CD8-positive, alpha-beta memory T cell (primary cell): Measurements from ENCODE around the gene NDUFV2. TPM values are rescaled to one million over a fixed set of nuclear protein-coding genes. Genes with fewer than 3 reads are reported as not detected.

Source experiments
- CTCF ChIA-PET: fragments of 350-600 bp; sonication (Branson Sonifier 250); formaldehyde crosslinking; loops from one replicate; lab custom pipeline; 2021; ENCODE audit warnings: antibody characterized with exemption; lab: Charles Lee
- POLR2A ChIA-PET: fragments of 350-600 bp; sonication (Branson Sonifier 250); formaldehyde crosslinking; loops from one replicate; lab custom pipeline; 2021; ENCODE audit warnings: antibody characterized with exemption; lab: Charles Lee
- DNase-seq, 5 donors: peaks; one replicate each; pipeline versions ENCODE4 v3.0.0 to v3.0.0-alpha.2; 2020 to 2022; ENCODE audit warnings: mixed read lengths in 1 of 5
- H3K27ac ChIP-seq: one replicate; pipeline ENCODE4 v1.7.0; 2013; ENCODE audit warnings: low read depth, mild to moderate bottlenecking, low read length, moderate library complexity
- H3K27me3 ChIP-seq: 2 replicates; pipeline ENCODE4 v1.7.0; 2013; ENCODE audit warnings: low read length, mild to moderate bottlenecking; ENCODE audit not compliant: insufficient read depth, poor library complexity, severe bottlenecking
- H3K36me3 ChIP-seq: 2 replicates; pipeline ENCODE4 v1.7.0; 2013; ENCODE audit warnings: mild to moderate bottlenecking, low read length, moderate library complexity; ENCODE audit not compliant: insufficient read depth
- H3K4me1 ChIP-seq: 2 replicates; pipeline ENCODE4 v1.7.0; 2013; ENCODE audit warnings: mild to moderate bottlenecking, low read length, moderate library complexity; ENCODE audit not compliant: insufficient read depth
- H3K4me3 ChIP-seq: 2 replicates; pipeline ENCODE4 v1.7.0; 2013; ENCODE audit warnings: mild to moderate bottlenecking, low read length
- H3K9me3 ChIP-seq: 2 replicates; pipeline ENCODE4 v1.7.0; 2013; ENCODE audit warnings: mild to moderate bottlenecking, low read length
- H3K27ac Mint-ChIP-seq, 8 donors: one replicate each; pipeline ENCODE4 v1.8.0; 2020 to 2021; ENCODE audit warnings: mixed read lengths in 8 of 8, mild to moderate bottlenecking in 6 of 8, inconsistent platforms in 3 of 8, moderate library complexity in 3 of 8
- H3K27me3 Mint-ChIP-seq, 2 donors: one replicate each; pipeline ENCODE4 v1.8.0; 2020 to 2021; ENCODE audit warnings: mixed read lengths in 2 of 2, mild to moderate bottlenecking in 1 of 2, moderate library complexity in 1 of 2
- H3K36me3 Mint-ChIP-seq, 3 donors: one replicate each; pipeline ENCODE4 v1.8.0; 2020 to 2021; ENCODE audit warnings: mixed read lengths in 3 of 3, inconsistent platforms in 1 of 3, mild to moderate bottlenecking in 1 of 3
- H3K4me1 Mint-ChIP-seq, 3 donors: one replicate each; pipeline ENCODE4 v1.8.0; 2020 to 2021; ENCODE audit warnings: mixed read lengths in 3 of 3, inconsistent platforms in 1 of 3, mild to moderate bottlenecking in 1 of 3
- H3K4me3 Mint-ChIP-seq, 7 donors: one replicate each; pipeline ENCODE4 v1.8.0; 2020 to 2021; ENCODE audit warnings: mixed read lengths in 7 of 7, mild to moderate bottlenecking in 6 of 7, moderate library complexity in 4 of 7, inconsistent platforms in 2 of 7
- H3K9me3 Mint-ChIP-seq, 5 donors: one replicate each; pipeline ENCODE4 v1.8.0; 2020 to 2022; ENCODE audit warnings: mixed read lengths in 5 of 5, mild to moderate bottlenecking in 3 of 5, moderate library complexity in 2 of 5, inconsistent platforms in 1 of 5
- polyA plus RNA-seq: library from polyadenylated mRNA; unstranded; fragments of 300-500 nt; fragmentation: Illumina TruSeq; gene quantifications from one replicate; pipeline ENCODE4 v1.2.3, GENCODE V29; 2021
- total RNA-seq, 2 experiments: library from RNA; stranded (reverse); gene quantifications; one replicate each; pipeline ENCODE4 v1.2.3, GENCODE V29; 2021

The NDUFV2 gene
- total and polyA plus RNA-seq, 3 experiments from 2014 or later, result 187 to 331 (median 324) TPM

GRCh38 chr18:9096685-9097084 lies 5.8 kb upstream of the NDUFV2 start:
- H3K27ac Mint-ChIP-seq, result peak overlapping the region in 2 of 8 donors; percentile 14 to 72
- peaks cover 36% of the 10 kb centered on the region for H3K4me1 ChIP-seq
- no peak for DNase-seq
- no peaks in the 10 kb centered on the region for H3K36me3 Mint-ChIP-seq
- H3K4me3 Mint-ChIP-seq, result peak overlapping the region in 1 of 7 donors; percentile 6
- H3K27me3 Mint-ChIP-seq, result peaks cover 0 to 2% of the 10 kb centered on the region in 2 donors
- no peaks in the 10 kb centered on the region for H3K27me3 ChIP-seq
- H3K36me3 ChIP-seq, result no peaks in the 10 kb centered on the region
- H3K4me1 Mint-ChIP-seq, result peaks cover 23 to 42% (median 29%) of the 10 kb centered on the region in 3 donors
- CTCF ChIA-PET, result interaction anchor here (1.6 to 2.3 kb wide), 2 partner anchors 13 to 23 kb away, joined by 4 to 8 read pairs; no protein-coding TSS in a partner anchor
- no peaks in the 10 kb centered on the region for H3K9me3 ChIP-seq
- H3K9me3 Mint-ChIP-seq, result peaks cover 0 to 2% (median 0%) of the 10 kb centered on the region in 5 donors
- H3K4me3 ChIP-seq, result no peak overlapping the region
- POLR2A ChIA-PET, result interaction anchor here (0.8 to 1.5 kb wide), 2 partner anchors 23 to 40 kb away, joined by 3 to 6 read pairs; partner anchors contain the start of gene ANKRD12
- H3K27ac ChIP-seq, result no peak overlapping the region

- peaks cover 27 to 46% (median 35%) of the 10 kb centered on the region in 3 donors for H3K4me1 Mint-ChIP-seq
- CTCF ChIA-PET, result interaction anchor here (0.9 to 2.3 kb wide), 3 partner anchors 12 to 38 kb away, joined by 3 to 8 read pairs (median 4); no protein-coding TSS in a partner anchor
- POLR2A ChIA-PET, result no interaction called here
- Histone ChIP-seq H3K27me3 (no peaks in the 10 kb centered on the region), H3K4me1 (peaks cover 30% of the 10 kb centered on the region), H3K4me3 (no peak overlapping the region), H3K27ac (no peak overlapping the region), H3K36me3 (no peaks in the 10 kb centered on the region), H3K9me3 (no peaks in the 10 kb centered on the region)
- peaks cover 0 to 2% of the 10 kb centered on the region in 2 donors for H3K27me3 Mint-ChIP-seq
- H3K4me3 Mint-ChIP-seq, result peak overlapping the region in 1 of 7 donors; percentile 6
- peaks cover 0 to 4% (median 0%) of the 10 kb centered on the region in 3 donors for H3K36me3 Mint-ChIP-seq
- no peak for DNase-seq
- H3K9me3 Mint-ChIP-seq, result peaks cover 0 to 2% (median 0%) of the 10 kb centered on the region in 5 donors
- H3K27ac Mint-ChIP-seq, result peak overlapping the region in 2 of 8 donors; percentile 24 to 77
These were observed 5.2 kb upstream of the NDUFV2 start for GRCh38 chr18:9097349-9097748.

- Mint-ChIP-seq H3K9me3 (no peaks in the 10 kb centered on the region), H3K27ac (peak overlapping the region in 6 of 8 donors; percentile 6 to 60 (median 46)), H3K4me1 (peaks cover 39 to 44% (median 41%) of the 10 kb centered on the region in 3 donors), H3K27me3 (no peaks in the 10 kb centered on the region), H3K36me3 (peaks cover 0 to 30% (median 0%) of the 10 kb centered on the region in 3 donors), H3K4me3 (peak overlapping the region in 3 of 7 donors; percentile 5 to 84 (median 63))
- DNase-seq, result no peak
- H3K36me3 ChIP-seq, result no peaks in the 10 kb centered on the region
- H3K4me1 ChIP-seq, result peaks cover 26% of the 10 kb centered on the region
- CTCF ChIA-PET, result interaction anchor here (1.7 kb wide), 1 partner anchor 11 kb away, joined by 4 read pairs; no protein-coding TSS in a partner anchor
- POLR2A ChIA-PET, result interaction anchor here (1.4 to 5.0 kb wide), 3 partner anchors 17 to 36 kb away, joined by 3 to 93 read pairs (median 15); partner anchors contain the start of gene ANKRD12
- H3K27me3 ChIP-seq, result no peaks in the 10 kb centered on the region
- H3K9me3 ChIP-seq, result no peaks in the 10 kb centered on the region
- no peak overlapping the region for H3K4me3 ChIP-seq
- H3K27ac ChIP-seq, result no peak overlapping the region
These were observed 1.7 kb upstream of the NDUFV2 start for GRCh38 chr18:9100796-9101195.

DNA sequence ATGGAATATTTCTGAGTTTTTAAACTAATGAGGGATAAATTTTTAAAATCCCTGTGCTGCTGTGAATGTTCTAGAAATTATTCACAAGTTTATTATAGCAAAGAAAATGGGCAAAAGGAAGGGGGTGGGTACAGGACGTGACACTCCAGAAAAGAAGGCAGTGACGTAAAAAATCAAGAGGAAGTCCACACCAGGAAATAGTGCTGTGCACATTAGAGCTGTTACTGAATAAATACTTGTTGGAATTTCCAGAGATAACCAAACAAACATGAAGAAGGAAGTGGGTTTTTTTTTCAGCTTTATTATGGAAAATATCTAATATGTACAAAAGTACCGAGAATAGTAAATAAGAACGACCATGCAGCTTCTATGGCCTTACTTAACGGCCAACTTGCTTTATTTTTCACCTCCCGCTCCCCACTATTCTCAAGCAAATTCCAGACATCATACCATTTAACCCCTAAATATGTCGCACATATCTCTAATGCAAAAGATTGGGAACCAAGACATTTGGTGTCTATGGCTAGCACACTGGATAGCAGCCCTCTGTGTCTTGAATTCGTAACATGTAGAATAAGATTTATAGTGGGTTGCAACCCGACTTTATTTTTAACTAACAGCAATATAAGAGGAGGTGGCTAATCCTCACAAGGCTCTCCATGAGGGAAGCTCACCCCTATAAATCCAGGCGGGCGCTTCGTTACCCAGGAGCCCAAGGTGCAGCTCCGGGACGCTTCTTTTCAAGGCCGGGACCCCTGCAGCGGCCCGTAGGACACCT lies 580 bp upstream of the NDUFV2 start:
- DNase-seq, result peak in 3 of 5 donors; percentile 55 to 62 (median 56)

DNA sequence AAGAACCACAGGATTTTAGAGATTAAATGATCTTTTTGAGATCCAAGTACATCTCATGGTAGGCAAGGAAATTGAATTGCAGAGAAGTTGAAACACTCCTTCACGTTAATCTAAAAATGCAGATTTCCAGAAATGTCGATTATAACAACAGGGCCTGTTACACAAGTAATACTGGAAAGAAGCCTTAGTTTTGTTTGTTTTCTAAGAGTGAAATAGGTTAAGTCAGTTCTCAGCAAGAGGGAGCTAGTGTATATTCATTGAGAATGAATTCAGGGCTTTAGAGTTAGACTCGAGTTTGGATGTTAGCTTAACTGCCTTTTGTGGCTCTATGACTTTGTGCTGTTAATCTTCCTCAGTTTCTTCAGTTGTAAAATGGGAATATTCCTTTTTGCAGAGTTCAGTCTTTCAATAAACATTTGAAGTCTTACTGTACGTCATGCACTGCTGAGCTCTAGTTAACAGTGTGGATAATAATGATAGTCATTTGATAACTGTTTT lies 926 bp downstream of the NDUFV2 start:
- DNase-seq, result peak in 2 of 5 donors; percentile 19 to 27
- CTCF ChIA-PET, result interaction anchor here (0.7 to 2.8 kb wide), 14 partner anchors 8 to 44 kb away, joined by 3 to 40 read pairs (median 4); partner anchors contain the start of gene ANKRD12
- H3K9me3 Mint-ChIP-seq, result no peaks in the 10 kb centered on the region
- Histone ChIP-seq H3K9me3 (no peaks in the 10 kb centered on the region), H3K27me3 (no peaks in the 10 kb centered on the region), H3K4me3 (peak overlapping the region; percentile 70), H3K27ac (peak overlapping the region; percentile 83), H3K4me1 (peaks cover 49% of the 10 kb centered on the region), H3K36me3 (no peaks in the 10 kb centered on the region)
- H3K36me3 Mint-ChIP-seq, result peaks cover 0 to 42% (median 0%) of the 10 kb centered on the region in 3 donors
- POLR2A ChIA-PET, result interaction anchor here (0.7 to 5.0 kb wide), 12 partner anchors 10 to 44 kb away, joined by 3 to 93 read pairs (median 4); partner anchors contain the start of gene ANKRD12
- no peaks in the 10 kb centered on the region for H3K27me3 Mint-ChIP-seq
- H3K4me1 Mint-ChIP-seq, result peaks cover 62 to 67% (median 64%) of the 10 kb centered on the region in 3 donors
- peak overlapping the region; percentile 89 to 97 (median 95) for H3K4me3 Mint-ChIP-seq
- peak overlapping the region; percentile 87 to 99 (median 95) for H3K27ac Mint-ChIP-seq

More for the DNA sequence above, 580 bp upstream of the NDUFV2 start:
- CTCF ChIA-PET, result interaction anchor here (0.9 to 2.8 kb wide), 12 partner anchors 8 to 103 kb away, joined by 3 to 40 read pairs (median 4); partner anchors contain the start of gene ANKRD12
- no peaks in the 10 kb centered on the region for H3K36me3 ChIP-seq
- peaks cover 47 to 52% (median 49%) of the 10 kb centered on the region in 3 donors for H3K4me1 Mint-ChIP-seq
- H3K4me3 ChIP-seq, result peak overlapping the region; percentile 96
- peaks cover 34% of the 10 kb centered on the region for H3K4me1 ChIP-seq
- peaks cover 0 to 35% (median 0%) of the 10 kb centered on the region in 3 donors for H3K36me3 Mint-ChIP-seq
- peak overlapping the region; percentile 89 to 97 (median 95) for H3K4me3 Mint-ChIP-seq
- H3K27ac Mint-ChIP-seq, result peak overlapping the region; percentile 72 to 99 (median 96)
- no peaks in the 10 kb centered on the region for H3K27me3 ChIP-seq
- no peaks in the 10 kb centered on the region for H3K27me3 Mint-ChIP-seq
- no peaks in the 10 kb centered on the region for H3K9me3 ChIP-seq
- POLR2A ChIA-PET, result interaction anchor here (0.6 to 5.0 kb wide), 10 partner anchors 13 to 232 kb away, joined by 3 to 93 read pairs (median 4); partner anchors contain the start of genes ANKRD12 and TWSG1
- H3K9me3 Mint-ChIP-seq, result no peaks in the 10 kb centered on the region
- peak overlapping the region; percentile 89 for H3K27ac ChIP-seq

DNA sequence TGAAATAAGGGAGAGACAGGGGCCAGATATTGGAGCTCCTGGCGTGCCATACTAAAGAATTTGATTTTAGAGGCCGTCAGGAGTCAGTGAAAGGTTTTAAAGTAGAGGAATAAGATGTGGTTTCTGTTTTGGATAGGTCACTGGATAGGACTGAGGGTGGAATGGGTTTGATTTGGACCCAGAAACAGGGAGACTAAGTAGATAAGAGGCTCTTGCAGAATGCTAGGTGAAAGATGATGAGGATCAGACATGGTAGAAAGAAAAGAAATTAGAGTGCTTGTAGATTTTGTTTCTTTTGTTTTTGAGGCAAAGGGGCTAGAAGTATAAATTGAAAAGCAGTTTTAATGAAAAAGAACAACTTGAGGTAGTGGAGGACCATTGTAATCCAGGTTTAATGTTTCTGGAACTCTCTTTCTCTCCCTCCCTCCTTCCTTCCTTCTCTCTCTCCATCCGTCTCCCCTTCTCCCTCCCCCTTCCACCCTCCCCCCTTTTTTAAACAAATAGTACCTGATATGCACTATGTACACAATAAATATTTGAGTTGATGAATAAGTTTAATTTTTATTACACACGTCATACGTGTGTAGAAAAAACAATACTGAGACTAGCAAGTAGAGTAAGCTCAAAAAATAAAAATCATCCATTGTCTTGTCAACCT lies 1.9 kb downstream of the NDUFV2 start:
- H3K9me3 ChIP-seq, result no peaks in the 10 kb centered on the region
- peaks cover 0 to 47% (median 0%) of the 10 kb centered on the region in 3 donors for H3K36me3 Mint-ChIP-seq
- DNase-seq, result no peak
- H3K4me3 ChIP-seq, result peak overlapping the region; percentile 70
- CTCF ChIA-PET, result interaction anchor here (1.0 to 2.8 kb wide), 9 partner anchors 7 to 43 kb away, joined by 3 to 40 read pairs (median 8); partner anchors contain the start of gene ANKRD12
- peaks cover 59% of the 10 kb centered on the region for H3K4me1 ChIP-seq
- peak overlapping the region; percentile 89 to 97 (median 95) for H3K4me3 Mint-ChIP-seq
- no peaks in the 10 kb centered on the region for H3K9me3 Mint-ChIP-seq
- H3K36me3 ChIP-seq, result no peaks in the 10 kb centered on the region
- H3K27ac Mint-ChIP-seq, result peak overlapping the region; percentile 87 to 99 (median 95)
- POLR2A ChIA-PET, result interaction anchor here (0.7 to 5.0 kb wide), 9 partner anchors 11 to 43 kb away, joined by 3 to 93 read pairs (median 7); partner anchors contain the start of gene ANKRD12
- peaks cover 69 to 76% (median 74%) of the 10 kb centered on the region in 3 donors for H3K4me1 Mint-ChIP-seq
- no peaks in the 10 kb centered on the region for H3K27me3 ChIP-seq
- H3K27me3 Mint-ChIP-seq, result no peaks in the 10 kb centered on the region
- H3K27ac ChIP-seq, result peak overlapping the region; percentile 83

DNA sequence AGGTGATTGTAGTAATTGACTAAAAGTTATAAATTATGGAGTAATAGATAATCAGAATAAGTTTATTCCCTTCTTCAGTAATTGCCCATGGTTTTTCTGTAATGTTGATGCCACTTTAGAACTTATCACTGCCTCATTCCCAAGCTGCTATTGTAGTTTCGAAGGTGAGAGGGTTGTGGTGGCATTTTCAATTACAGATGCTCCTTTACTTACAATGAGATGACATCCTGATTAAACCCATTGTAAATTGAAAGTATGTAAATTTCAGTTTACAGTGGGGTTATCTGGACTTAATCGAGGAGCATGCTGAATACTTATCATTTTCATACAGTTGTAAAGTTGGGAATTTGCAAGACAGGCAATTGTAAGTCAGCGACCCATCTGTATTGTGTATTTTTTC lies 2.9 kb downstream of the NDUFV2 start:
- DNase-seq, result no peak
- Histone ChIP-seq H3K27me3 (no peaks in the 10 kb centered on the region), H3K36me3 (no peaks in the 10 kb centered on the region), H3K4me1 (peaks cover 69% of the 10 kb centered on the region), H3K27ac (peak overlapping the region; percentile 43), H3K9me3 (no peaks in the 10 kb centered on the region), H3K4me3 (peak overlapping the region; percentile 70)
- ChIA-PET POLR2A (interaction anchor here (0.6 to 2.2 kb wide), 3 partner anchors 12 to 32 kb away, joined by 3 to 11 read pairs (median 8); partner anchors contain the start of gene ANKRD12), CTCF (interaction anchor here (1.1 to 1.5 kb wide), 4 partner anchors 8 to 34 kb away, joined by 3 to 8 read pairs (median 5); no protein-coding TSS in a partner anchor)
- Mint-ChIP-seq H3K4me3 (peak overlapping the region; percentile 89 to 97 (median 95)), H3K36me3 (peaks cover 0 to 53% (median 0%) of the 10 kb centered on the region in 3 donors), H3K4me1 (peaks cover 80 to 87% (median 84%) of the 10 kb centered on the region in 3 donors), H3K27ac (peak overlapping the region; percentile 76 to 99 (median 94)), H3K9me3 (no peaks in the 10 kb centered on the region), H3K27me3 (no peaks in the 10 kb centered on the region)
